Stimulated activated CD8-positive, alpha-beta memory T cell treated with anti-CD3 and anti-CD28 coated beads, Interleukin-4, amount 100 ng/mL, for 24 hours (primary cell): ENCODE measurements around the gene RAB33A.
"Not testable (repeated sequence)": the region's sequence is repeated elsewhere in the genome, so short reads cannot be mapped to it uniquely, and the experiment has no call there.

Source experiments
- DNase-seq: peaks from one replicate; pipeline ENCODE4 v3.0.0-alpha.2; 2020; ENCODE audit warnings: low read depth

Gene RAB33A

DNA sequence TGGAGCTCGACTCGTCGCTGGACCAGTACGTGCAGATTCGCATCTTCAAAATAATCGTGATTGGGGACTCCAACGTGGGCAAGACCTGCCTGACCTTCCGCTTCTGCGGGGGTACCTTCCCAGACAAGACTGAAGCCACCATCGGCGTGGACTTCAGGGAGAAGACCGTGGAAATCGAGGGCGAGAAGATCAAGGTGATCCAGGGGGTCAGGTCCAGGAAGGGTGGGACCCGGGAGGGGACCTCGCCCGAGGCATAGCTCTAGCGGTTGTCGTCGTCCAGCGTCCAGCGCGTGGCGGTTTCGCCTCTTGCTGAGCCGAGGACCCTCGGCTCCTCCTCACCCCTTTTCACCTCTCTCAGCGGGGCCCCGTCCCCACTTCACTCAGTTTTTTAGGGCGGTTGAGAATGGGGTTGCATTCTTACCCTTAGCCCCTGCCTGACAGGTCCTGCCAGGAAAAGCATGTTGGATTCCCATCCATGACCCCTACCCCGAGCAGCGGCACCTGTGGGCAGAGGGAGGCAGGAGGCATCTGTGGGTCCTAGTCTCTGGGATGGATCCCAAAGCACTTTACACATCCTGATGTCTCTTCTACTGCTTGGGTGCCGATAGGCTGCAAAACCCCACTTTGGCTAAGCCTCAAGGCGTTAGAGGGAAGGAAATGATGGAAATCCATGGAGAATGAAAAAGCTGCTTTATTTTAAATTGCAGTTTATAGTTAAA, 524 bp downstream of the RAB33A start:
- DNase-seq, result no peak

GRCh38 chrX:130173190-130173895, 1.6 kb downstream of the RAB33A start:
- DNase-seq, result peak; percentile 11

DNA sequence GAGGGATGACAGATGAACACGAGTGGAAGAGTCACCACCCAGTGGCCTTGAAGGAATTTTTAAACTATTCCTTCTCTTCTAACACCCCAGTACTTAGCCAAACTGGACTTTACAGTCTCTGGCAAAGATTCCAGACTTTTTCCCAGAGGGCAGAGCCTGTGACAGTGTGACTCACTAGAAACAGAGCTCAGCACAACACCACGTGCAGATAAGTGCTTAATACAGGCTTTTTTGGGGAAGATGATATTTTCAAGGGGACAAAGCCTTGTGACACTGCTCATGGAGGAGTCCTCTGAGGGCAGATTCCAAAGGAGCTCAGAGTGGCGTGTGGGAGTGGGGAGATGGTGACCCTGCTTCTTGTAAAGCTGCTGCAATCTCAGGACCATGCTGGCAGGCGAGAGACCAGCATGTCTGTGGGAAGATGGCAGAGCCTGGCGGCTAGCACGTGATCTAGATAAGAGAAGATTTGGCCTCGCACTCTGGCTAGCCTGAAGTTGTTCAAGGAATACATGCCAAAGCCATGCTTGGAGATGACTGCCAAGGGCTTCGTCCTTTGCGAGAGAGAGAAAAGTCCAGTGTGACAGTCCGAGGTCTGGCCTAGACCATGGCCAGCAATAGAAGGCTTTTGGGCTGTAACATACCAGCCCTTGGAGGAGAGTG, 2.4 kb downstream of the RAB33A start:
- no peak for DNase-seq

DNA sequence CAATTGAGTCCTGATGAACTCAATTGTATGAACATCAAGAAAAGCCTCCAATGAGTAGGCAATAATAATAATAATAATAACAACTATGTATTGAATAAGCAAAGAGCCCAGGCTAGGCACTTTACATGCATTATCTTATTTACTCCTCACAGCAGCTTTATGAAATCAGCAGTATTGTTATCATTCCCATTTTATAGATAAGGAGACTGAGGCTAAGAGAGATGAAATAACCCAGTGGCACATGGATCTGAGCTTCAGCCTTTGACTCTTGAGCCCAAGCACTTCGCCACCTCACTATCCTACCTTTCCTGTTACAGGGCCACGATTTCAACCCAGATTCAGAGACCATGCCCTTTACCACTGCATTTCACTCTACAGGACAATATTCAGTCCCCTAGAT, 3.2 kb downstream of the RAB33A start:
- DNase-seq, result no peak

DNA sequence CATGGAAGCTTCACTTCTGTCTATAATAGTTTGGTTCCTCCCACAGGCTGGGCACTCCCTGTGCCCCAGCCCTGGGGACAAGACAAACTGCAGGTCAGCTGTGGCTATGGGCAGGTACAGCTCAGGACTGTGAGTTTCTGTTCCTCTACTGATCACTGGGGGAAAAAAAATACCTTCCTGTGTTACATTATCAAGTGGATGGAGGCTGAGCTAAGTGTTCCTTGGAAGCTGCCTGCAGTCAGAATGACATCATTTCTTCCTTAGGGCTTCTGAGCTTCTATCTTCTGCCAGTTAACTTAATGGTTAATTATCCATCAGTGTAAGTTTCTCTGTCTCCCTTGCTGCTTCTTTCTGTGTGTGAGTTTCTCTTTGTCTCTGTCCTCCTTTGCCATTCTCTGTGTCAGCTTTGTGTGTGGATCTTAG, 4.6 kb downstream of the RAB33A start:
- no peak for DNase-seq

GRCh38 chrX:130176942-130177341, 5.2 kb downstream of the RAB33A start:
- no peak for DNase-seq

- no peak for DNase-seq
These were observed 7.4 kb downstream of the RAB33A start for GRCh38 chrX:130179170-130179569.

DNA sequence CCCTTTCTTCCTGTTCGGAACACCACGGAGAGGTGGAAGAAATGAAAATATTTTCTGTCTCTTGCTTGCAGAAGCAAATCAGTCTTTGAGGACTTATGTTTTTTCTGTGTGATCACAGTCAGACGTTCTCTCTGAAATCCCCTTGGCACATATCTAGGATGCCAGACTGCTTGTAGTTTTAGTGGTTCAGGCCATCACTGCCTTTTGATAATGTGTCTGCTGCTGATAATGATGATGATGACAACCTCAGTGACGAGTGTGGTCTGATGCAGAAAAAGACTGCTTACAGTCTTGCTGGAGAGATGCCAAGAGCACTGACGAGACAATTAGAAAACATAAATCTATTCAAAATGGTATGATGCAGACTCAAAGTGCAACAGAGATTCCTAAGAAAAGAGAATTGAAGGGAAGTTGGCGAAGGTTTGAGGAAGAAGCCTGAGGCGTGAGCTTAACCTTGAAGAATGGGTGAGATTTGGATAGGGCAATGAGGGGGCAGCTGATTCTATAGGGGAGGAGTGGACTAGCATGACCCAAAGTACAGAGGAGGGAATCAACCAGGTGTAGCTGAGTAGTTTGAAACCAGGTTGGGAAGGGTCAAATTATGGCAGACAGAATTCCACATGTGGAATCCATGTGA, 7.9 kb downstream of the RAB33A start:
- DNase-seq, result no peak

- no peak for DNase-seq
These were observed 12.4 kb downstream of the RAB33A start for GRCh38 chrX:130184168-130184567.

- no peak for DNase-seq
These were observed 13.1 kb downstream of the RAB33A start for GRCh38 chrX:130184857-130185256.

- no peak for DNase-seq
These were observed 14.9 kb downstream of the RAB33A start for GRCh38 chrX:130186651-130187050.

DNA sequence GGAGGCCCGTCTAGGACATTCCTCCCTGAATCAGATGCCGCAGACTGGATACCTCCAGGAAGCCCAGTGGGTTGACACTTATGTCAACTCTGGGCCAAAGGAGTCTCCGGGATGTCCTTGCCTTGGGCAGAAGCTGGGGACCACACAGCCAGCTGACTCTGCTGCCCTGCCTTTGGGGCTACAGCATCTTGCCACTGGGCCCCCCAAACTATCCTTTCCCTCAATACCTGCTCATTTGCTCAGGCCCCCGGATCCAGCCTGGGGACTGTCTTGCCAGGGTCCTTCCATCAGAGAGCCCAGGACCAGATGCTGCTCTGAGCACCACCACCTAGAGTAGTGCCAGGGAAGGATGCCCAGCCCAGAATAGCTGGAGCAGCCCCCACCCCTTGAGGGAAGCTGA, 19.0 kb downstream of the RAB33A start:
- no peak for DNase-seq

- no peak for DNase-seq
These were observed 24.7 kb downstream of the RAB33A start for GRCh38 chrX:130196466-130196865.

GRCh38 chrX:130197464-130197863, 25.7 kb downstream of the RAB33A start:
- DNase-seq, result no peak

DNA sequence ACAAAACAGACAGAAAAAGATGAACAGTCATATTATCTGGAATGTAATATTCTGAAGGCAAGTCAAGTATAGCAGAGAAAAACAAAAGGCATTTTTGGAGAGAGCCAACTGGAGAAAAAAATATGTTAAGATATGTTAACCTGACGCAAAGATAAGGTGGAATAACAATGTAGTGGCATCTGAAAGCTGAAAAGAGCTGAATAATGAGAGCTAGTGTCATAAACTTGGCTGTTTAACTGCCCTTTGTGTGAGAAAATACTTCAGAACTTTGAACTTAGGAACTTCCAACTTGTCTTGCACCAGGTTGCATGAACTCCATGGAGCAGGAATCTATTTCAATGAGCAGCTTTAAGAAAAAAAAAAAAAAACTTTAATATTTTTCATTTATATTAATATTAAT, 32.9 kb downstream of the RAB33A start:
- DNase-seq, result no peak

DNA sequence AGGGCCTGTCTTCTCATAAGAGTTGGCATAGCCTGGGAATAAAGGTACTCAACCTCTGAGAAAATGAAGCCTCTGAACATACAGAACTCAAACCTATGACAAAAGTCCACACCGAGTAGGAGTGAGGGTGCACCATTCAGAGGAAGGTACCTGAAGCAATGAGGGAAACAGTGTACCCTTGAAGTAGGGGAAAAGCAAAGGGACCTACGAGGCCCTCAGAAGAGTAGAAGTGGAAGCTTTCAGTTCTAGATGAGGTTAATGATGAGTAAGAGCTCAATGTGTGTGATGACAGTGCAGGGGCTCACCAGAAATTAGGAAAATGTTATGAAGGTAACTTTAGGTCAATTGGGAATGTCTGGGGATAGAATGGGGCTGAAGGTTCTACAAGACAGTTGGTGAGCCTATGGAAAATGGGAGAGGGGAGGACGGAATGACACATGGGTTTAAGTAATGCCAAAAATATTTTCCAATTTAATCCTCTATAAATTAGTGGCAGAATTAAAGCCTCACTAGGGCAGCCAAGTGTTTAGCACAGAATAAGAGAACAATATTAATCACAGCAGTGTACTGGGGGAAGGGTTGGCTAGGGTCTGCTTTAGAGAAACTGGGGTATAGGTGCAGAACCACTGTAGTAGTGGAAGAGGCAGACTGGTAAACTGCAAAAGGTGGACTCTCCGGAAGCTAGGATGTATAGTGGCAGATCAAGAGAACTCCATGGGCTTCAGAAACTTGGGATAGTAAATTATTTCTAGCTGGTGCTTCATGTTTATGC, 39.8 kb downstream of the RAB33A start:
- no peak for DNase-seq

GRCh38 chrX:130212371-130212770, 40.6 kb downstream of the RAB33A start:
- no peak for DNase-seq

DNA sequence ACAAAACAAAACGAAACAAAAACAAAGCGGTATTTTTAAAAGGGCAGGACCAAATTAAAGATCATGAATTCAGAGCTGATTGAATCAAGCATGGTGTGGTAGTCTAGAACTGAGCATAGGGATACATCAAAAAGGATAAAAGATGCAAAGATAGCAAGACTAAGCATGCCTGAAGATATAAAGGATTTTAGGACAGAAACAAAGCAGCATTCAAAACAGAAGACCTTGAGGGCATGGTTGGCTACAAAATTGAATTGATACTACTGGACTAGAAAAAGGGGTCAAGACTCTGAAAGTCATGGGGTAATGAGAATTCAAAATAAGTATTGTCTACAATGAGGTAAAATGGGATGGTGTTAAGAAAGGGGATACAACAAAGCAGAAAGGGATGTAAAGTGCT, 41.6 kb downstream of the RAB33A start:
- no peak for DNase-seq

DNA sequence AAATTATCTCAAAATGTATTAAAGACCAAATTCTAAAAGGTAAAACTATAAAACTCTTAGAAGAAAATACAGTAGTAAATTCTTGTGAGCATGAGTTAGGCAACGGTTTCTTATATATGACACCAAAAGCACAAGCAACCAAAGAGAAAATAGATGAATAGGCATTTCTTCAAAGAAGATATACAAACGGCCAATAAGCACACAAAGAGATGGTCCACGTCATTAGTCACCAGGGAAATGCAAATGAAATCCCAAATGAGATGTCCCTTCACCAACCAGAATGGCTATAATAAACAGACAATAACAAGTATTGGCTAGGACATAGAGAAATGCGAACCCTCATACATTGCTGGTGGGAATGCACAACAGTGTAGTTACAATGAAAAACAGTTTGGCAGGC, 44.6 kb downstream of the RAB33A start:
- no peak for DNase-seq

GRCh38 chrX:130224810-130225209, 53.0 kb downstream of the RAB33A start:
- no peak for DNase-seq

DNA sequence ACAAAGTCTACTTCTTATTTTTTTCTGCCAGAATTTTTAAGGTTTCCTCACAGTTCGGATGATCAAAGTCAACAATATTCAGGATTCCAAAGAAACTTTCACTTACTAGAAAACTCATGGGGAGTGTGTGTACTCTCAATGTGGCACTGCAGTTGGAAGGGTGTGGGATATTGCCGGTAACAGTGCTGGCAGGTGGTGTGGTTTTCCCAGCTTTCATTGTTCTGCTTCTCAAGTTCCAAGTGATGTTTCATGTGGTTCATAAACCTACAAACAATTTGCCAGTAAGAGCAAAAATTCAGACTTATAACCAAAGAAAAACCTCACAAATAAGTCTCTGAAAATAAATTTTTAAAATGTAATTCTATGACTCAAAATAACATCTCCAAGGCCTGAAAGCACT, 57.1 kb downstream of the RAB33A start:
- DNase-seq, result no peak

DNA sequence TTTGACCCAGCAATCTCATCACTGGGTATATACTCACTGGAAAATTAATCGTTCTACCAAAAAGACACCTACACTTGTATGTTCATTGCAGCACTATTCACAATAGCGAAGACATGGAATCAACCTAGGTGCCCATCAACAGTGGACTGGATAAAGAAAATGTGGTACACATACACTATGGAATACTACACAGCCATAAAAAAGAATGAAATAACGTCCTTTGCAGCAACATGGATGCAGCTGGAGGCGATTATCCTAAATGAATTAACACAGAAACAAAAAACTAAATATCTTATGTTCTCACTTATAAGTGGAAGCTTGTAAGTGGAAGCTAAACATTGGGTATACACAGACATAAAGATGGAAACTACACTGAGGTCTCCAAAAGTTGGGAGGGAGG, 59.4 kb downstream of the RAB33A start:
- DNase-seq, result not testable (repeated sequence)
